GM12872 (cell line): ENCODE measurements around the gene SCGB1A1.

Experiments used
- CTCF ChIP-seq: IDR thresholded peaks from 3 replicates; pipeline ENCODE4 v1.5.1; 2011; ENCODE audit warnings: low read depth, mild to moderate bottlenecking, low read length, moderate library complexity; ENCODE audit not compliant: insufficient read depth

The SCGB1A1 gene

DNA sequence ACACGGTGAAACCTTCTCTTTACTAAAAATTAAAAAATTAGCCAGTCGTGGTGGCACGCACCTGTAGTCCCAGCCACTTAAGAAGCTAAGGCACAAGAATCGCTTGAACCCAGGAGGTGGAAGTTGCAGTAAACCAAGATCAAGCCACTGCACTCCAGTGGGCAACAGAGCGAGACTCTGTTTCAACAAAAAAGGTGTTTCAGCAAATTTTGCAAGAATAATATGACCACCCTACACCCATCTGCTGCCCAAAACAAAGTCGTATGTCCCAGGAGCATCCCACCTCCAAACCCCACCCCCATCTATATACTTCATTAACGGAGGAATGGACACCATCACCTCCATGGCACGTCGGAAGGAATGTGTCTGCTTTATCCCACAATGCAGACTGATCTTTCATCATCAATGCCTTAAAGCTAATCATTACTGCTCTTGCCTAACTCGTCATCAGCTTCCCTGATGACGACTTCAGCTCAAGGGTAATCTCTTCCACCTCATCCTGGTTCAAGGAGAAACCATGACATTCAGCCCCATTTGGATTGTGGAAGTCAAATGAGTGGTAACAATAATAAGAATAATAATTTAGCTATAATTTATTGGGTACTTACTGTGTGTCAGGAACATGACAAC lies 34.1 kb downstream of the SCGB1A1 start:
- TF ChIP-seq CTCF, result no peak

- no peak for TF ChIP-seq CTCF
These were observed 37.8 kb downstream of the SCGB1A1 start for GRCh38 chr11:62456630-62457029.

DNA sequence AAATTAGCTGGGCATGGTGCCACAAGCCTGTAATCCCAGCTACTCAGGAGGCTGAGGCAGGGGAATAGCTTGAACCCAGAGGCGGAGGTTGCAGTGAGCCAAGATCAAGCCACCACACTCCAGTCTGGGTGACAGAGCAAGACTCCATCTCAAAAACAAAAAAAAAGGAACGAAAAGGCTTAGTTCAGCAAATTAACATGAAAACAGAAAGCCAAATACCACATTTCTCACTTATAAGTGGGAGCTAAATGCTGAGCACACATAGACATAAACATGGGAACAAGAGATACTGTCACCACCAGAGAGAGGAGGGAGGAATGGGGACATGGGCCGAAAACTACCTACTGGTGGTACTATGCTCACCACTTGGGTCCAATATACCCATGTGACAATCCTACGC lies 38.6 kb downstream of the SCGB1A1 start:
- no peak for TF ChIP-seq CTCF

DNA sequence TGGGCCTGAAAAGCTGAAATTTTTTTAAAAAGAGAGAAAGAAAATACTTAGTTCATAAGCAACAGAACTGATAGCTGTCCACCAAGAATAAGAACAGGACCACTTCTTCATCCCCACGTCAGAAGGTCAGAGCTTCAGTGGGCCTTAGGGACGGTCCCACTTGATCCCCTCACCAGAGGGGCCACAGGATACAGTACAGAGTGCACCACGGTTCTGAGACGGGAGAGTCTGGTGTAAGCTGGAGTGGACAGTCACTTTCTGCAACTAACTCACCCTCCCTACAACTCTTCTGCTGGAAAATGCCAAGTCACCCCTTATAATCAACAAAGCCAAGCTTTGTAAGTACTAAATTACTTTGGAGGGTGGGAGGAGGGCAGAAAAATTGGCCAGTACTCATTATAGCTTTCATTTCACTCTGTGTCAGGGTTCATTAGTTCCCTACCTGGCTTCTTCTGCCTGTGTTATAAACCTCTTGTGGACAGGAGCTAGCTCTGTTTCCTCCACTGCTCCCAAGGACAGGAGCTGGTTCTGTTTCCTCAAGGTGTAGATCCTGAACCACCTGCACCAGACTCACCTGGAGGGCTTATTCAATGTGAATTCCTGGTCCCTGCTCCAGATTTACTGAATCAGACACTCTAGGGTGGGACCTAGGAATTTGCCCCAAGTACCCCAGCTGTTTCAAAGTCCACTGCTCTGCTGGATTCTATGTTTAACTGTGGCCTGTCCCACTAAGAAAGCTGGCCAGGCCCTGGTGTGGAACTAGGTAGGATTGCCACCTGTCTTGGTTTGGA lies 39.6 kb downstream of the SCGB1A1 start:
- TF ChIP-seq CTCF, result no peak

DNA sequence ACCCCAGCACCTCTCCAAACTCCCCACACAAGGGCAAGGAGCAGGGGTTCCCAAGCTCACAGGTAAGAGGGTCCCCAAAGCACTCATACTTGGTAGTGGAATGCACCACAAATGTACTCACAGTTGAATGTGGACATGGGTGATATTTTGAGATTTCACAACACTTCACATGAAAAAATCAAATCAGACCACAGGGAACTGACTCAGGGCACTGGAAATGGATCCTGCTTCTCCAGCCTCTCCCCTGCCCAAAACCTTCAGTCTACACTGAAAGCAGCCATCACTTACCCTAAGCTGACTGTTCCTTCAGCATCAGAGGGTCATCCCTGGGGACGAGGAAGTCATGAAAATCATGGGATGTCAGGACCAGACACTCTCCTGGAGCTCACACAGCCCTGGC lies 40.2 kb downstream of the SCGB1A1 start:
- no peak for TF ChIP-seq CTCF

GRCh38 chr11:62461740-62462507 lies 43.1 kb downstream of the SCGB1A1 start:
- no peak for TF ChIP-seq CTCF

DNA sequence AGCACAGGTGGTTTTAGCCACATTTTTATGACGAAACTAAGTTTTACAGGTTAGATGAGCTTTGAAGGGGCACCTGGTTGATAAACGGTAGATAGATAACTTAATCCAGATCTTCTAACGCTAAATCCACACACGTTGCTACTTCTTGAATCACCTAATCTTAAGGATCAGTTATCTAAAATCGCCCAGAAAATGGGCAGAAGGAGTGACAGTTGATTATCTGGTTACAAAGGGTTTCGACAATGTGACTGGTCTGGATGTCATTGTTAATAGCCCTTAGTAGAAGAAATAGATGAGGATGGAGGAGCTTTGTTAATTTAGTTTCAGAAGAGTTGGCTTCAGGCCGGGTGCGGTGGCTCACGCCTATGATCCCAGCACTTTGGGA lies 43.7 kb downstream of the SCGB1A1 start:
- no peak for TF ChIP-seq CTCF
